ENCODE results near the gene ARHGEF2.

DNA sequence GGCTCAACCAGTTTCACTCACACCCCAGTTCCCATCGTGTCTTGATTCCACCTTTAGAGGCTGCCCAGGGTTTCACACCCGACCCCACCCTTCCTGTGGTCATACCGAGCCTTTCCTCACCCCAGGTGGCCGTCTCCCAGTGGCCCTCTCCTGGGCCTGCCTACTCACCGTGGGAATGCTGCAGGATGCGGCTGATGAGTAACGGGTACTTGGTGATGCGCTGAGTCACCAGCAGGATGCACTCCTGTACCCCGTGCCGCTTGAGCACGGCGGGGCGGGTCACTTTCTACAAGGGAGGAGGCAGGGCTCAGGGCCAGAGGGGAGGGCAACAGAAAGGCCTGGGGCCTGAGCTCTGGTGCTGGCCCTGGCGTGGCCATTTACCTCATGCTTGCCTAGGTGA is 16.4 kb downstream of the ARHGEF2 start:
- TF ChIP-seq, protein P1, sequence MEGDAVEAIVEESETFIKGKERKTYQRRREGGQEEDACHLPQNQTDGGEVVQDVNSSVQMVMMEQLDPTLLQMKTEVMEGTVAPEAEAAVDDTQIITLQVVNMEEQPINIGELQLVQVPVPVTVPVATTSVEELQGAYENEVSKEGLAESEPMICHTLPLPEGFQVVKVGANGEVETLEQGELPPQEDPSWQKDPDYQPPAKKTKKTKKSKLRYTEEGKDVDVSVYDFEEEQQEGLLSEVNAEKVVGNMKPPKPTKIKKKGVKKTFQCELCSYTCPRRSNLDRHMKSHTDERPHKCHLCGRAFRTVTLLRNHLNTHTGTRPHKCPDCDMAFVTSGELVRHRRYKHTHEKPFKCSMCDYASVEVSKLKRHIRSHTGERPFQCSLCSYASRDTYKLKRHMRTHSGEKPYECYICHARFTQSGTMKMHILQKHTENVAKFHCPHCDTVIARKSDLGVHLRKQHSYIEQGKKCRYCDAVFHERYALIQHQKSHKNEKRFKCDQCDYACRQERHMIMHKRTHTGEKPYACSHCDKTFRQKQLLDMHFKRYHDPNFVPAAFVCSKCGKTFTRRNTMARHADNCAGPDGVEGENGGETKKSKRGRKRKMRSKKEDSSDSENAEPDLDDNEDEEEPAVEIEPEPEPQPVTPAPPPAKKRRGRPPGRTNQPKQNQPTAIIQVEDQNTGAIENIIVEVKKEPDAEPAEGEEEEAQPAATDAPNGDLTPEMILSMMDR (conservative IDR thresholded peaks at IDR 0.05; ENCODE audit: low read length): no peak
- no peak for TF ChIP-seq EZH2phosphoT487 (IDR thresholded peaks at IDR 0.05; ENCODE audit: borderline replicate concordance, low read depth, low read length)
